Fibroblast of the aortic adventitia (primary cell): ENCODE measurements around the gene ANKS1A. TPM values are rescaled to one million over a fixed set of nuclear protein-coding genes. Genes with fewer than 3 reads are reported as not detected.
"Not testable (repeated sequence)": the region's sequence is repeated elsewhere in the genome, so short reads cannot be mapped to it uniquely, and the experiment has no call there.

Experiments
- DNase-seq: peaks from one replicate; pipeline ENCODE4 v3.0.0-alpha.2; 2010; ENCODE audit warnings: low read depth
- H3K4me3 ChIP-seq: 2 replicates; pipeline ENCODE4 v1.5.1; 2011; ENCODE audit warnings: low read depth, mild to moderate bottlenecking, control low read depth, low read length, moderate library complexity
- CTCF ChIP-seq: IDR thresholded peaks from 2 replicates; pipeline ENCODE4 v1.5.1; 2011; ENCODE audit warnings: mild to moderate bottlenecking, low read length, control low read depth, inconsistent platforms; ENCODE audit not compliant: insufficient read depth
- total RNA-seq: library from RNA; depleted of rRNA; stranded (reverse); fragments of >200 nt; gene quantifications from 2 replicates; pipeline ENCODE4 v1.2.3, GENCODE V29; 2012; ENCODE audit warnings: low replicate concordance

ANKS1A gene
- total RNA-seq, 1 donor = 7.6 TPM

GRCh38 chr6:34872332-34872731 lies 16.7 kb upstream of the ANKS1A start:
- DNase-seq = no peak
- no peak for TF ChIP-seq CTCF
- H3K4me3 ChIP-seq = no peak overlapping the region

- H3K4me3 ChIP-seq = no peak overlapping the region
- DNase-seq = no peak
- TF ChIP-seq CTCF = no peak
Observed at GRCh38 chr6:34875292-34876213, 13.5 kb upstream of the ANKS1A start.

- H3K4me3 ChIP-seq = no peak overlapping the region
- TF ChIP-seq CTCF = no peak
- no peak for DNase-seq
Observed at GRCh38 chr6:34876472-34876871, 12.6 kb upstream of the ANKS1A start.

- DNase-seq = no peak
- no peak for TF ChIP-seq CTCF
- H3K4me3 ChIP-seq = no peak overlapping the region
Observed at GRCh38 chr6:34877259-34877658, 11.8 kb upstream of the ANKS1A start.

- no peak for DNase-seq
- no peak for TF ChIP-seq CTCF
- no peak overlapping the region for H3K4me3 ChIP-seq
Observed at GRCh38 chr6:34877869-34878485, 11.1 kb upstream of the ANKS1A start.

DNA sequence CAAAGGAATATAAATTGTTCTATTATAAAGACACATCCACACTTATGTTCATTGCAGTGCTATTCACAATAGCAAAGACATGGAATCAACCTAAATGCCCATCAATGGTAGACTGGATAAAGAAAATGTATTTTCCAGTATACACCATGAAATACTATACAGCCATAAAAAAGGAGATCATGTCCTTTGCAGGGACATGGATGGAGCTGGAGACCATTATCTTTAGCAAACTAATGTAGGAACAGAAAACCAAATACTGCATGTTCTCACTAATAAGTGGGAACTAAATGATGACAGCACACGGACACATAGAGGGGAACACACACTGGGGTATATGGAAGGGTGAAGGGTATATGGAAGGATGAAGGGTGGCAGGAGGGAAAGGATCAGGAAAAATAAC lies 5.0 kb upstream of the ANKS1A start:
- not testable (repeated sequence) for DNase-seq, H3K4me3 ChIP-seq

DNA sequence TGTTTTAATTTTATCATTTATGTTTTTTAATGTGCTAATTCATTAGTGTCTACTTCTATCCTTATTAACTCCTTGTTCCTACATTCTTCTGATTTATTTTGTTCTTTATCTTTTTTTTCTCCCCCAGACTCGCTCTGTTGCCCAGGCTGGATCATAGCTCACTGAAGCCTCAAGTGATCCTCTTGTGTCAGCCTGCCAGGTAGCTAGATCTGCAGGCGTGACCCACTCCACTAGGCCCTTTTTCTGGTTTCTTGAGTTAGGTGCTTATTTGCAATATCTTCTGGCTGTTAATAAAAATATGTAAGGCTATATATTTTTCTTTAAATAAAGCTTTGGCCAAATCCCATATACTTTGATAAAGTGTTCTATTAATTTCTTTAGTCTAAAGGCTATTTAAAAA lies 4.1 kb upstream of the ANKS1A start:
- H3K4me3 ChIP-seq = no peak overlapping the region
- TF ChIP-seq CTCF = no peak
- no peak for DNase-seq

GRCh38 chr6:34885837-34886236 lies 3.2 kb upstream of the ANKS1A start:
- not testable (repeated sequence) for H3K4me3 ChIP-seq, DNase-seq
